Mammary epithelial cell (primary cell): ENCODE results near the gene AFAP1.

Experiments used
- EZH2 ChIP-seq: IDR thresholded peaks from 2 replicates; pipeline ENCODE4 v1.6.1; 2012; ENCODE audit warnings: low read length, inconsistent platforms, borderline replicate concordance
- TF ChIP-seq, protein P1 (sequence below), 2 donors: IDR thresholded peaks in 1 of 2; conservative IDR thresholded peaks in 1 of 2; 2 replicates each; pipeline ENCODE4 v1.5.1; 2011 to 2012; ENCODE audit warnings: inconsistent platforms in 2 of 2, low read length in 2 of 2, mild to moderate bottlenecking in 2 of 2, control low read depth in 1 of 2, low read depth in 1 of 2; ENCODE audit not compliant: insufficient read depth in 1 of 2; ENCODE audit errors: extremely low read depth in 1 of 2

GRCh38 chr4:7817877-7818398 is 121.7 kb downstream of the AFAP1 start:
- TF ChIP-seq, protein P1, sequence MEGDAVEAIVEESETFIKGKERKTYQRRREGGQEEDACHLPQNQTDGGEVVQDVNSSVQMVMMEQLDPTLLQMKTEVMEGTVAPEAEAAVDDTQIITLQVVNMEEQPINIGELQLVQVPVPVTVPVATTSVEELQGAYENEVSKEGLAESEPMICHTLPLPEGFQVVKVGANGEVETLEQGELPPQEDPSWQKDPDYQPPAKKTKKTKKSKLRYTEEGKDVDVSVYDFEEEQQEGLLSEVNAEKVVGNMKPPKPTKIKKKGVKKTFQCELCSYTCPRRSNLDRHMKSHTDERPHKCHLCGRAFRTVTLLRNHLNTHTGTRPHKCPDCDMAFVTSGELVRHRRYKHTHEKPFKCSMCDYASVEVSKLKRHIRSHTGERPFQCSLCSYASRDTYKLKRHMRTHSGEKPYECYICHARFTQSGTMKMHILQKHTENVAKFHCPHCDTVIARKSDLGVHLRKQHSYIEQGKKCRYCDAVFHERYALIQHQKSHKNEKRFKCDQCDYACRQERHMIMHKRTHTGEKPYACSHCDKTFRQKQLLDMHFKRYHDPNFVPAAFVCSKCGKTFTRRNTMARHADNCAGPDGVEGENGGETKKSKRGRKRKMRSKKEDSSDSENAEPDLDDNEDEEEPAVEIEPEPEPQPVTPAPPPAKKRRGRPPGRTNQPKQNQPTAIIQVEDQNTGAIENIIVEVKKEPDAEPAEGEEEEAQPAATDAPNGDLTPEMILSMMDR (conservative IDR thresholded peaks at IDR 0.05 in 1 of 2, IDR thresholded peaks at IDR 0.05 in 1 of 2; ENCODE audit: extremely low read depth in 1 of 2, insufficient read depth in 1 of 2, low read depth in 1 of 2, low read length in 2 of 2) = no peak
- no peak for TF ChIP-seq EZH2
